Raji (cell line): ENCODE data around the gene RC3H2.
A peak's percentile ranks its signal among the peaks of the same experiment; 100 is the strongest.

Experiments used
- POLR2A ChIP-seq: IDR thresholded peaks from 2 replicates; pipeline ENCODE4 v1.6.1; 2011; ENCODE audit warnings: low read depth, low read length, control low read depth; ENCODE audit not compliant: insufficient read depth

Gene RC3H2, protein sequence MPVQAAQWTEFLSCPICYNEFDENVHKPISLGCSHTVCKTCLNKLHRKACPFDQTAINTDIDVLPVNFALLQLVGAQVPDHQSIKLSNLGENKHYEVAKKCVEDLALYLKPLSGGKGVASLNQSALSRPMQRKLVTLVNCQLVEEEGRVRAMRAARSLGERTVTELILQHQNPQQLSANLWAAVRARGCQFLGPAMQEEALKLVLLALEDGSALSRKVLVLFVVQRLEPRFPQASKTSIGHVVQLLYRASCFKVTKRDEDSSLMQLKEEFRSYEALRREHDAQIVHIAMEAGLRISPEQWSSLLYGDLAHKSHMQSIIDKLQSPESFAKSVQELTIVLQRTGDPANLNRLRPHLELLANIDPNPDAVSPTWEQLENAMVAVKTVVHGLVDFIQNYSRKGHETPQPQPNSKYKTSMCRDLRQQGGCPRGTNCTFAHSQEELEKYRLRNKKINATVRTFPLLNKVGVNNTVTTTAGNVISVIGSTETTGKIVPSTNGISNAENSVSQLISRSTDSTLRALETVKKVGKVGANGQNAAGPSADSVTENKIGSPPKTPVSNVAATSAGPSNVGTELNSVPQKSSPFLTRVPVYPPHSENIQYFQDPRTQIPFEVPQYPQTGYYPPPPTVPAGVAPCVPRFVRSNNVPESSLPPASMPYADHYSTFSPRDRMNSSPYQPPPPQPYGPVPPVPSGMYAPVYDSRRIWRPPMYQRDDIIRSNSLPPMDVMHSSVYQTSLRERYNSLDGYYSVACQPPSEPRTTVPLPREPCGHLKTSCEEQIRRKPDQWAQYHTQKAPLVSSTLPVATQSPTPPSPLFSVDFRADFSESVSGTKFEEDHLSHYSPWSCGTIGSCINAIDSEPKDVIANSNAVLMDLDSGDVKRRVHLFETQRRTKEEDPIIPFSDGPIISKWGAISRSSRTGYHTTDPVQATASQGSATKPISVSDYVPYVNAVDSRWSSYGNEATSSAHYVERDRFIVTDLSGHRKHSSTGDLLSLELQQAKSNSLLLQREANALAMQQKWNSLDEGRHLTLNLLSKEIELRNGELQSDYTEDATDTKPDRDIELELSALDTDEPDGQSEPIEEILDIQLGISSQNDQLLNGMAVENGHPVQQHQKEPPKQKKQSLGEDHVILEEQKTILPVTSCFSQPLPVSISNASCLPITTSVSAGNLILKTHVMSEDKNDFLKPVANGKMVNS

DNA sequence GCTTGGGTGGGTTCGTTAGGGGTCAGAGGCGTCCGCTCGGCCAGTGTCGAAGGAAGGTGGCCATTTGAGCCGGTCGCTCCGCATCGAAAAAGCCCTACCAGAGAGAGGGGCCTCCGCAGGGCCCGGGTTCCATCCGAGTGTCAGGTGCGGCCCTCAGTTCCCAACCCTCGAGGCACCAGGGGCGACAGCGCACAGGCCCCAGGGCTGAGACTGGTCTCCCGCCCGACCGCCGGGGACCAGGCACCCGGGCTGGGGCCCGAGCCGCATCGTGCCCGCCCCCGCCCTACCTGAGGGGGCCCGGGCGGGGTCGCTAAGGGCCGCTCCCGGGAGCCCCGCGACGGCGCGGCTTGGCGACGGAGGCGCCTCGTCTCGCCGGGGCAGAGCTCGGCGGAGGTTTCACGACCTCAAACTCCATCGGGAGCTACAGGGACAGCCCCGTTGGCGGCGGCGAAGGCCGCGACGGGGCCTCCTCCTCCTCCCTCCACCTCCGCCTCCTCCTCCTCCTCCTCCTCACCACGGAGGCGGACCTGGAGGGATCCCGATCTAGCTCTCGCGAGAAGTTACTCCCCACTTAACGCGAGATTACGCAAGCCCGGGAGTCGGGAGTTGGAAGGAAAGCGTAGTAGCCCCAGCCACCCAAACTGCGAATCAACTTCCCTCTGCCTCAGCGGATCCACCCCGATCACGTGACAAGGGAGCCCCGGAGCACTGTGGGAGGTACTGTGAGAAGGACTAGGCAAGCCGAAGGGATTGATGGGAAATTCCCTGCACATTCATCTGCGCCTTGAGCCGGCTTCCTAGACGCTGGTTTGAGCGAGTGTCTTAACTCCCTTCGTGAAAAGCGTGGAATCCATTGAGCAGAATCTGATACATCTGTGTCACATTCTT lies at the start of gene RC3H2:
TSS of gene RC3H2 (minus strand) at position 537 of the 888 bp plus-strand sequence. CDS start 7,850 bp downstream, outside the sequence.
- TF ChIP-seq POLR2A: peak; percentile 96

DNA sequence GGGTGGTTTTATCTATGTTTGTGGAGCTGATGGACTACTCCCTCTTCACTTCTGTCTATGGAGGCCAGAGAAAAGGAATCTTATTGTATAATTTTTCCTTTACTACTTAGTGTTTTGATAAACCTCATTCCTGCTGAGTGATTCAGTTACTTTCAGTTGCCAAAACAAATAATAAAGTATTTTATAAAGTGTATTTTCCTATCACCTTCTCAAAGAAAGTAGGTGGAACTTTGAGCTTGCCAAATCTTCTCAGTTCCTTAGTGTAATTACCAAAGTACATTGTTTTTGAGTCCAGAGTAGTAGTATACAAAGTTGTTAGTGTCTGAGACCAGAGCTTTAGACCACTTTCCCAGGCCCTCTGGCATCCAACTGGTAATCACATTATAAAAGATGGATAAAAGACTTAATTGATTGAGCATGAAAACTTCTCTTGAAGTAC lies 49.1 kb upstream of the RC3H2 start:
- no peak for TF ChIP-seq POLR2A

DNA sequence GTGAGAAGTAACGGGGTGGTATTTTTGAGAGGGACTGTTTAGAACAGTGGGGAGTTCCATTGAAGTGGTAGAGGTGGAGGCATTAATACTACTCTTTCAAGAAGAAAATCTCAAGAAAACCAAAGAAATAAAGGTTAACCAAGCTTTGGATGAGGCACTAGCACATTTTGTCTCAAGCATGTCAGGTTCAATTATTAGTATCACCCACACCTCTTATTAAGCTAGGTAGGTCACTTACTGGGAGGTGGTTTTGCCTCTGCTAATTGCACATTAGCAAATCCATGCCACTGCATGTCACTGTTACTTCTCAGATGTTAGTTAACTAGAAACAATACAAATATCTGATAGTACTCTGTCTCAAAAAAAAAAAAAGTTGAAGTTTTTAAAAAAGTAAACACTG lies 45.9 kb upstream of the RC3H2 start:
- no peak for TF ChIP-seq POLR2A

DNA sequence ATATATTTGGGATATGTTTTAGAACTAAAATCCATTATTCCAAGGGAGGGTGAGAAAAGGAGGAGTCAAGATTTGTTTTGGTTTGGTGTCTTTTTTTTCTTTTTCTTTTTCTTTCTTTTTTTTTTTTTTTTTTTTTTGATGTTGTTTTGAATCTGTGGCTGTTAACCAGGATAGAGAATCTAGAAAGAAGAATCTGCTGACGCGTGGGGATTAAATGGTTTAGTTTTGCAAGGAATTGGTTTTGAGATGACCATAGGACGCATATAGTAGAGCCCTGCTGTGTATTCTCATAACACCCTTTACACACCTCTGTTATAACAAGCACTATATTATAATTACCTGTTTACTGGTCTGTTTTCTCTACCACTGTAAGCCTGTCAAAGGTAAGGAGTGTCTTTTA lies 45.1 kb upstream of the RC3H2 start:
- TF ChIP-seq POLR2A: no peak

DNA sequence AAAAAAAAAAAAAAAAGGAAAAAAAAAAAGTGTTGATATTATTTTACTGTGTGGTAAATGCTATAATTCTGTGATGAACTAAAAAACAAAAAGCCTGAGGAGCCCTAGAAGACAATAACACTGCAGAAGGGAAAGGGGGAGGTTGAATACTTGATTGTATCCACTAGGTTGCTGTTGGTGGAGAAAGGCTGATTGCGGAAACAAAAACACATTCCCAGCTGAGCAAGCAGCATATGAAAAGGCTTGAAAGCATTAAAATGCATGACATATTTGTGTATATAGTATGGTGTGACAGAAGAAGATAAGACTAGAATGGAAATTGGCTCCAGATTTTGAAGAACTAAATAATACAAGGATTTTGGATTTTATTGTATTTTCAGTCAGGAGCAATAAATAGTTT lies 44.5 kb upstream of the RC3H2 start:
- TF ChIP-seq POLR2A: no peak

DNA sequence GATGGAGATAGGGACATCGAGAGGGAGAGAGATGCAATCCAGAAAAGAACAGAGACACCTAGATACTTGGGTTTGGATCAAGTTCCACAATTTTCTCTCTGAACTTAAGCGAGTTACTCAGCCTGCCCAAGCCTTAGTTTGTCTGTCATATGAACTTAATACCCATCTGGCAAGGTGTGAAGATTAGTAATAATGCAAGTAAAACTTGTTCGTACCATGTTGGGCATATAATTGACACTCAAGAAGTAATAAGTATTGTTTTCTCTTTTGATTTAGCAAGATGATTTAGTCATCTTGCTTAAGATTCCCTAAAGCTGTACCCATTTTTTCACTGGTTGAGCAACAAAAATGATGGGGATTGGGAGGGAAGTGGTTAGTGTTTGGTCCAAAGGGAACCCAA lies 43.2 kb upstream of the RC3H2 start:
- TF ChIP-seq POLR2A: no peak

DNA sequence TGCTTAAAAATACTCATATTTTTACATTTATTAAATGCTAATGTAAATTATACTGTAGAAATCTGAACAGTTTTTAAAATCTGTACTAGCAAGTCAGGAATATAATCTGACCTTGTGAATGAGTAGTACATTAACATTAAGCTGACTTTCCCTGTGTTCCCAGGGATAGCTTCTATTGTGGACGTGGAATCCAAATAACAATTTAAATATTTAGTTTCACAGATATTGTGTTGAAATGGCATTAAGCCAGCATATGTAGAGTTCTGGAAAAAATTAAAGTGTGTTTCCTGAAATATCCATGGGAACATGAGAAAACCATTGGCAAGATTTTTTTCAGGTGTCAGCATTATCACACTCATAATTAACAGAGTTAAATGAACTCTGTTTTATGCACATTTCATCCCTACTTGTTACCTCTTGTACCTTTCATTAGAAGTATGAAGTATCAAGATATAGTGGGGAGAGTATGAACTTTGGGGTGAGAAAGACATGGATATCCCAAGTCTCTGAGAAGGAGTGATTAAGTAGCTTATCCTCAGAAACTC lies 41.4 kb upstream of the RC3H2 start:
- TF ChIP-seq POLR2A: no peak

DNA sequence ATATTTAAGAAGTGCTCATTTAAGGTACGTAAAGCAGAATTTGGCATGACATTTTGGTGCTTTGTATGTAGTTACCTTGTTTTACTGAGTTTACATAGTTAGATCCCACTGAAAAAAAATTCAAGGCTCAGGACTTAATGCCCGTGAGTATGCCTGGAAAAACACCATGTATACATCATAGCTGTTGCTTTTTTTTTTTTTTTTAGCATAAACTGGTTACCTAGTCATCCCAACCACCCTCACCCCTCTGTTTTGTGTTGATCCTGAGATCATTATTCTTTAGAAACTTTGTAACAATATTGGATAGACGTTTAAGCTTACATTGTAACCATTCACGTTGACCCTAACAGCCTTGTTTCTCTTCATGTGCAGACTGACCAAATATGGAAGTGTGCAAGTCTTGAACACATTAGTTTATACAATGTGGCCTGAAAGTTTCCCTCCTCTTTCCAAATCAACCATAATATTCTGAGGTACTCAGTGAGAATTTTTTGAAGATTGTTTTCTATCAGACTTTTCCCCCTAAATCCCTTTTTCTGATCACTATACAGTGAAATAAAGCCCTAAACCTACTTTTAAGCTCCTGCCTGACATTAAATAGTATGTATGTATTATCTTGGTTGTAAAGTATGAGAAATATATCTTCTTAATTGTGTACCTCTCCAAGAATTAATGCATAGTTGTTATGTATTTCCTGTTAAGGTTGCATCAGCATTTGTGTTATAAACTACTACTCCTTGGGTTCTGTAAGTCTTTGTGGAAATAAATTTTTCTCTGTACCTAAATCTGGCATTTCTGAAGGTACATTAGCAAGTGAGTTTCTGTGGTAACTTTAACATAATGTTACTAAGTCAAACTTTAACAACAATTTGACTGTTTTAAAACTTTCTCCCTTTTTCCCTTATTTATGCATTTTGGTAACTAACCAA lies 40.1 kb upstream of the RC3H2 start:
- no peak for TF ChIP-seq POLR2A

DNA sequence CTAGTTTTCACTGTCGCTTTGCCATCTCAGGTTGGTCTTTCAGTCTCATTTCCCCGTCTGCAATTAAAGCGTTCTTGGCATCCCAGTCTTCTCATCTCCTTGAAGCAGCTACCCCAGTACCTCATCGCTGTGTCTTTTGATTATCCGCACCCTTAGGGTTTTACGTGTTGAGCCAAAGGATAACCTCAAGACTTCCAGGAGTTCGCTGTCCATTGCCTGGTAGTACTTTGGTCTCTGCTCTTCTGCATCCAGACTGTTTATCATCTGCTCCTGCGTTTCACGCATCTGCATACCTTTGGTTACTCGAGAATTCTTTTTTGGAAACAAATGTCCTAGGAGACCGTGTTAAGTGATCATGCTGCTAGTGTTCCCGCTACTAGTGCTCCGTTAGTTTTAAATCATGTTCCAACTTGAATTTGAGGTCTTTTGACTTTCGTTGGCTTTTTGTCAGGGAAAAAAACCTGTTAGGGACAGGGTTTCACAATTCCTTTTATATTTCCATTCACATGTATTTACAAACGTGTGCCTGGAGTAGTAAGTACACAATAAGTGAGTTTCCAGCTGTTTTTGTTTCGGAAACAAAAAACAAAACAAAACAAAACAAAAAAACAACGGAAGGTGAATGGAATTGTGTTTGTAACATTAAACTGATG lies 36.5 kb upstream of the RC3H2 start:
- TF ChIP-seq POLR2A: no peak

DNA sequence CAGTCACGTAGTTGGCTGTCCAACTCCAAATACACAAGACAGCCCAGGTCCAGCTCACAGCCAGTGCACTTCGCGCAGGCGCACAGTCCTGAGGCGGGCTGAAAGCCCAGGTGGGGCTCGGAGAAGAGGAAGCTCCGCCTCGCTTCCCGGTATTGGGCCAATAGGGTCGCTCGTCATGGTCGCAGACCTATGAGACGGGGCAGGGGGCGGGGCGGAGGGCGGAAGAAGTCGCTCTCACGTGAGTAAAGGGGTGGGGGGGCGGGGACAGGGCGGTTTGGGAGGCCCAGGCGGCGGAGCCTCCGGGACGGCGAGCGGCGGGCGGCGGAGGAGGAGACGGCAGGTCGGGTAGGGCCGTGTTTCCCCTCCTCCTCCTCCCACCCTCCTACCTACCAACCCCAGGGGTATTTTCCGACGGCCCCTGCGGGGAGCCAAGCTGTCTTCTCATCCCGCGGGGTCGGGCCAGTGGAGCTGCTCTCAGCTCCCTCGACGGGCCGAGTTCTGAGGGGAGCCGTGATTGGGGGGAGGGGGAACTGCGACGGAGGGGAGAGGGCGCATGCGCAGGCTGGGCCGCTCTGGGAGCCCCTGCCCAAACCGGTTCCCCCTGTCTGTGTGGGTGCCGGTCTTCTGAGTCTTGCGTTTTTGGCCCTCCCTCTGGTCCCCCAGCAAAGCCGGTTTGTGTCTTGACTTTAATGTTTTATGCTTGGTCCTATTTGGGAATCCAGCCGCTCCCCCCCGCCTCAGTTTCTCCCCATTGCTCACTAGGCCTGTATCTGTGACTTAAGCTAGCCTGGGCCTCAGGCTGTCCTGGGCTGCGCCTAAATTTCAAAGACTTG lies 35.8 kb upstream of the RC3H2 start, which contains the start of gene RABGAP1:
TSS of gene RABGAP1 (plus strand) at position 272 of the 833 bp plus-strand sequence. CDS start 16,040 bp downstream, outside the sequence.
- peak; percentile 90 for TF ChIP-seq POLR2A

DNA sequence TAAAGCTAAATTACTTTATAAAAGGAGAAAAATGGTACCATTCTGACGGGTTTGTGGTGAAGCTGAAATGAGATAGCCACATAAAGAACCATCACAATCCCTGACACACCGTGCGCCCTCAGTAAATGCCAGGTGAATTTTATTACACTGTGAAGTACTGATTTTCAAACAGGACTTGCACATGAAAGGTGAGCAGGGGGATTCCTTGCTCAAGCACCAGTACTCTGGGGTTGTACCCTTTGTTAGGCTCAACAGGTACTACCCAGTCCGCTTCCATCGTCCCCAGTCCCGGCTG lies 35.2 kb upstream of the RC3H2 start:
- no peak for TF ChIP-seq POLR2A

DNA sequence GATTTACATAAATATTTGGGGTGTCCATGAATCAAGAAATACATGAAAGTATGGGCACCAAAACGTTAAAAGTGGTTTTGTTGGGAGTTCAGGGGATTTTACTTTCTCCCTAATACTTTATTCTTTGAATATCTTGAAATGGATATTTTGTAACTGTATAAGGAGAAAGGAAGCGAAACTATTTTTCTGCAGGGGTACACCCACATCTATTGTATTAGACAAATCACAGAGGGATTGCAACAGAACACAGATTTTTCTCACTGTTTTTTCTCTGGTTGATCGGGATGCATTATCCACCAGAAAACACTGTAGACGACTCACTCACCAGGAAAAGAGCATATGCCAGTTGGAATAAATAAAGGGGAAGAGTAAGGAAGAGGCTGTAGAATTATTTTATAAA lies 34.4 kb upstream of the RC3H2 start:
- no peak for TF ChIP-seq POLR2A
